Vagina (tissue), 2 donors: ENCODE measurements around the gene PLSCR2.

Source experiments
- POLR2A ChIP-seq, 2 donors: fragments of 450-650 bp; IDR thresholded peaks; one replicate each; pipeline ENCODE4 v1.6.1; 2017; ENCODE audit warnings: antibody characterized with exemption in 2 of 2, mild to moderate bottlenecking in 2 of 2, moderate library complexity in 2 of 2
- POLR2AphosphoS5 ChIP-seq, 2 donors: sonication (generic); formaldehyde crosslinking; IDR thresholded peaks; one replicate each; pipeline ENCODE4 v1.9.0; 2017; ENCODE audit warnings: antibody characterized with exemption in 2 of 2, mild to moderate bottlenecking in 2 of 2, low read depth in 1 of 2; ENCODE audit not compliant: insufficient read depth in 1 of 2
- TF ChIP-seq, protein P1 (sequence below), 3 experiments: fragments of 450-650 bp in 2 of 3; fragments of 200-600 bp in 1 of 3; sonication (generic) in 1 of 3; IDR thresholded peaks; one replicate each; pipeline ENCODE4 v1.5.1; 2017 to 2019; ENCODE audit warnings: antibody characterized with exemption in 3 of 3, mild to moderate bottlenecking in 2 of 3, moderate library complexity in 2 of 3

DNA sequence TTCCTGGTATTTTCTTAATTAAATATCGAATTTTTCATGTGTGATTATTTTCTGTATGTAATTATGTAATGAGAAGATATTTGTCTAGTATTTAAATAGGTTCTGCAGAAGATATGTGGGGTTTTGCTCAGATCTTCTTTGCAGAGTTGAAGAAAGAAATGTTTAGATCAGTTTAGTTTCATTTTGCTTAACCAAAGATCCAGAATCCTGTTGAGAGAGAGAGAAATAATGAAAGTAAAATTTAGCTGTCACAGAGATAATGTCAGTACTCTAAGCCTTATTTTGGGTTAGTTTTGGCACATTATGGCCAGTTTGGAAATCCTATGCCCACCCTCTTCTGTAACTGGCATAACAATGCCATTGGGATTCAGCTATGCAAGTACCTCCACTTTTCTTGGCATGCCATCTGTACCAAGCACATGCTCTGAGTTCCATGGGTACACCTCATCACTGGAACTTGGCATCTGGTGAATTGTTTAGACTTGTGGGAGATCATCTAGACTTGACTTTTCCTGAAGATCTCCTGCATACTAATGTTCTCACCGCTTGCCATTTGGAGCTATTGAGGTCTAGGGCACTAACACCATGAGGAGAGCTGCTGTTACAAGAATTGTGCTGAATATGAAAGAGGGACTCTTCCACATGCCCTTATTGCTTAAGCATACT is 44.2 kb upstream of the PLSCR2 start:
- TF ChIP-seq, protein P1, sequence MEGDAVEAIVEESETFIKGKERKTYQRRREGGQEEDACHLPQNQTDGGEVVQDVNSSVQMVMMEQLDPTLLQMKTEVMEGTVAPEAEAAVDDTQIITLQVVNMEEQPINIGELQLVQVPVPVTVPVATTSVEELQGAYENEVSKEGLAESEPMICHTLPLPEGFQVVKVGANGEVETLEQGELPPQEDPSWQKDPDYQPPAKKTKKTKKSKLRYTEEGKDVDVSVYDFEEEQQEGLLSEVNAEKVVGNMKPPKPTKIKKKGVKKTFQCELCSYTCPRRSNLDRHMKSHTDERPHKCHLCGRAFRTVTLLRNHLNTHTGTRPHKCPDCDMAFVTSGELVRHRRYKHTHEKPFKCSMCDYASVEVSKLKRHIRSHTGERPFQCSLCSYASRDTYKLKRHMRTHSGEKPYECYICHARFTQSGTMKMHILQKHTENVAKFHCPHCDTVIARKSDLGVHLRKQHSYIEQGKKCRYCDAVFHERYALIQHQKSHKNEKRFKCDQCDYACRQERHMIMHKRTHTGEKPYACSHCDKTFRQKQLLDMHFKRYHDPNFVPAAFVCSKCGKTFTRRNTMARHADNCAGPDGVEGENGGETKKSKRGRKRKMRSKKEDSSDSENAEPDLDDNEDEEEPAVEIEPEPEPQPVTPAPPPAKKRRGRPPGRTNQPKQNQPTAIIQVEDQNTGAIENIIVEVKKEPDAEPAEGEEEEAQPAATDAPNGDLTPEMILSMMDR (IDR thresholded peaks at IDR 0.05), result no peak
- TF ChIP-seq POLR2A (IDR thresholded peaks at IDR 0.05) (no peak), POLR2AphosphoS5 (IDR thresholded peaks at IDR 0.05; ENCODE audit: insufficient read depth in 1 of 2, low read depth in 1 of 2) (no peak)
